GM13977 (cell line): ENCODE results near the gene SOX9.

Experiments used
- DNase-seq: peaks from one replicate; pipeline ENCODE4 v3.0.0; 2012; ENCODE audit warnings: low spot score
- in situ Hi-C: fragments of 300-500 bp; cut with MboI; formaldehyde crosslinking; loops from one replicate; pipeline ENCODE4 v1.12.0; 2022; ENCODE audit warnings: low sequenced_read_pairs, low pct_unique_long_range_greater_than_20kb, mixed read lengths, inconsistent platforms; ENCODE audit not compliant: unreplicated experiment
- TF ChIP-seq, protein P1 (sequence below): IDR thresholded peaks from 2 replicates; pipeline ENCODE4 v1.5.1; 2012; ENCODE audit warnings: mild to moderate bottlenecking, control low read depth; ENCODE audit not compliant: insufficient read depth; ENCODE audit errors: extremely low read depth, missing control alignments

Gene SOX9

DNA sequence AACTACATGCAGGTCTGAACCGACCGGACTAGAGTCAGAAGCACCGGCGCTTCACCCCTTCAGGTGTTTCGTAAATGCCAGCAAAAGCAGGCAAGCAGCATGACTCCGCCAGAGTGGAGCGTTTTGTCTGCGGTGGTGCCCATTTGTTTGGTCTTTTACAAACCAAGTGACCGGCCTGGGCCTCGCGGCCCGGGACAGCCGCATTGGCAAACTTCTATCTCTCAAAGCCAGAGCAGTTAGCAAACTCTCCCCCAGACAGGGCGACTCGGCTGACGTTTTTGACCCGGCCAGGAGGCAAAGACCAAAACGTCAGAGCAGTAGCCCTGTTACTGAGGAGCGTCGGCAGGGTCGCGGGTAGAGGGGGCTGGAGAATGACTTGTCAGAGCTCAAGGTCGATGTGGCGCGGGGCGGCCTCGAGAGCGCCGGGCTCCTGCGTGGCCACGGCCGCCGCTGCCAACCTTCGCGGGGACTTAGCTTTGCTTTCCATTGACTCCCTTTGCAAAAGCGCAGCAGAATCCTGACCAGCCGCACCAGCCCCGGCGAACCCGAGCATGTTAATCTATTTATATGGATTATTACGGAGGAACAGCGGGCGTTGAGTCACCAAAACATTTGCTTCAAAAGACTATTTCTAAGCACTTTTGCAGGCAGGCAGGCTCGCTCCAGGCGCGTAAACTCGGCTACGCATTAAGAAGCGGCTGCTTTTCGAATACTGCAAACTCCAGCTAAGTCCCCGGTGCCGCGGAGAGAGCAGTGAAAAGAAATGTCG lies 763 bp upstream of the SOX9 start:
- DNase-seq: peak; percentile 39
- TF ChIP-seq, protein P1, sequence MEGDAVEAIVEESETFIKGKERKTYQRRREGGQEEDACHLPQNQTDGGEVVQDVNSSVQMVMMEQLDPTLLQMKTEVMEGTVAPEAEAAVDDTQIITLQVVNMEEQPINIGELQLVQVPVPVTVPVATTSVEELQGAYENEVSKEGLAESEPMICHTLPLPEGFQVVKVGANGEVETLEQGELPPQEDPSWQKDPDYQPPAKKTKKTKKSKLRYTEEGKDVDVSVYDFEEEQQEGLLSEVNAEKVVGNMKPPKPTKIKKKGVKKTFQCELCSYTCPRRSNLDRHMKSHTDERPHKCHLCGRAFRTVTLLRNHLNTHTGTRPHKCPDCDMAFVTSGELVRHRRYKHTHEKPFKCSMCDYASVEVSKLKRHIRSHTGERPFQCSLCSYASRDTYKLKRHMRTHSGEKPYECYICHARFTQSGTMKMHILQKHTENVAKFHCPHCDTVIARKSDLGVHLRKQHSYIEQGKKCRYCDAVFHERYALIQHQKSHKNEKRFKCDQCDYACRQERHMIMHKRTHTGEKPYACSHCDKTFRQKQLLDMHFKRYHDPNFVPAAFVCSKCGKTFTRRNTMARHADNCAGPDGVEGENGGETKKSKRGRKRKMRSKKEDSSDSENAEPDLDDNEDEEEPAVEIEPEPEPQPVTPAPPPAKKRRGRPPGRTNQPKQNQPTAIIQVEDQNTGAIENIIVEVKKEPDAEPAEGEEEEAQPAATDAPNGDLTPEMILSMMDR: no peak
- in situ Hi-C loops: loop anchor here (25.0 kb wide), 1 partner anchor 417 kb away; no protein-coding TSS in a partner anchor

DNA sequence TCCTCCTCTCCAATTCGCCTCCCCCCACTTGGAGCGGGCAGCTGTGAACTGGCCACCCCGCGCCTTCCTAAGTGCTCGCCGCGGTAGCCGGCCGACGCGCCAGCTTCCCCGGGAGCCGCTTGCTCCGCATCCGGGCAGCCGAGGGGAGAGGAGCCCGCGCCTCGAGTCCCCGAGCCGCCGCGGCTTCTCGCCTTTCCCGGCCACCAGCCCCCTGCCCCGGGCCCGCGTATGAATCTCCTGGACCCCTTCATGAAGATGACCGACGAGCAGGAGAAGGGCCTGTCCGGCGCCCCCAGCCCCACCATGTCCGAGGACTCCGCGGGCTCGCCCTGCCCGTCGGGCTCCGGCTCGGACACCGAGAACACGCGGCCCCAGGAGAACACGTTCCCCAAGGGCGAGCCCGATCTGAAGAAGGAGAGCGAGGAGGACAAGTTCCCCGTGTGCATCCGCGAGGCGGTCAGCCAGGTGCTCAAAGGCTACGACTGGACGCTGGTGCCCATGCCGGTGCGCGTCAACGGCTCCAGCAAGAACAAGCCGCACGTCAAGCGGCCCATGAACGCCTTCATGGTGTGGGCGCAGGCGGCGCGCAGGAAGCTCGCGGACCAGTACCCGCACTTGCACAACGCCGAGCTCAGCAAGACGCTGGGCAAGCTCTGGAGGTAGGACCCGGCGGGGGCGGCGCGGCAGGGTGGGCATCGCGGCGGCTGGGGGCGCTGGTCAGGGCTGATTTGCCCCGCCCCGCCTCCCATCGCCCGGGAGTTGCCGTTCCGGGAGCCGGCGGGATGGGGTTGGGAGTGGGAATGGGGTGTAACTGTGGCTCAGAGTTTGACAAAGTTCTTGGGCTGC lies 567 bp downstream of the SOX9 start:
- TF ChIP-seq, protein P1: no peak
- in situ Hi-C loops: loop anchor here (25.0 kb wide), 1 partner anchor 416 kb away; no protein-coding TSS in a partner anchor
- DNase-seq: peak; percentile 58

DNA sequence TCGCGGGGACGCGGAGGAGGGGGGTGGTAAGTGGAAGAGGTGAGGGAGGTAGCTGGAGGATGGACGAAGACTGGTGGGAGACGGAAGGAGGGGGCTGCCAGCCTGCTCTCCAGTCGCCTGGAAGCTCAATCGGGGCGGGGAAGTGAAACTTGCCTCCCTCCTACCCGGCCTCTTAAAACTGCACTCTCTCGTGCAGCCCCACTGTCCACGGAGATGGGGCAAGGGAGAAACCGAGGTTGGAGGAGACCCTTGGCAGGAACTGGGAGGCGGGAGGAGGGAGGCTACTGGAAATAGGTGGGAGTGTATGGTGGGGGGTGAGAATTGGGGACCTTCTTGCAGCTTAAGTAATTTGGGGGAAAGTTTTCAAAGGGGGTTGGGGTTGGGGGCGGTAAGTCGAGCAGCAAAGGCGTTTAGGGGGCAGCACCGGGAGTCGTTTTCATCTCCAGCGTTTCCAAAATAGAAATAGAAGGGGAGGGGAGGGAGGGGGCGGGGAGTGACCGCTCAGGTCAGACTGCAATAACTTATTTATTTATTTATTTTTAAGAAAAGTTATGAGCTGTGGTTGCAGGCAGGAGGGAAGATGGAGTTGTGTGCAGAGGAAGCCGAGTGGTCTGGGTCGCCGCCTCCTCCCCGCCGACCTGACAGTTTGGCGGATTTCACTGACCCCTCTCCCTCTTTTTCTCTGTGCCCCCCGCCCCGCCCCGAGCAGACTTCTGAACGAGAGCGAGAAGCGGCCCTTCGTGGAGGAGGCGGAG lies 1.4 kb downstream of the SOX9 start:
- in situ Hi-C loops: loop anchor here (25.0 kb wide), 1 partner anchor 415 kb away; no protein-coding TSS in a partner anchor
- TF ChIP-seq, protein P1: no peak
- DNase-seq: peak; percentile 68

DNA sequence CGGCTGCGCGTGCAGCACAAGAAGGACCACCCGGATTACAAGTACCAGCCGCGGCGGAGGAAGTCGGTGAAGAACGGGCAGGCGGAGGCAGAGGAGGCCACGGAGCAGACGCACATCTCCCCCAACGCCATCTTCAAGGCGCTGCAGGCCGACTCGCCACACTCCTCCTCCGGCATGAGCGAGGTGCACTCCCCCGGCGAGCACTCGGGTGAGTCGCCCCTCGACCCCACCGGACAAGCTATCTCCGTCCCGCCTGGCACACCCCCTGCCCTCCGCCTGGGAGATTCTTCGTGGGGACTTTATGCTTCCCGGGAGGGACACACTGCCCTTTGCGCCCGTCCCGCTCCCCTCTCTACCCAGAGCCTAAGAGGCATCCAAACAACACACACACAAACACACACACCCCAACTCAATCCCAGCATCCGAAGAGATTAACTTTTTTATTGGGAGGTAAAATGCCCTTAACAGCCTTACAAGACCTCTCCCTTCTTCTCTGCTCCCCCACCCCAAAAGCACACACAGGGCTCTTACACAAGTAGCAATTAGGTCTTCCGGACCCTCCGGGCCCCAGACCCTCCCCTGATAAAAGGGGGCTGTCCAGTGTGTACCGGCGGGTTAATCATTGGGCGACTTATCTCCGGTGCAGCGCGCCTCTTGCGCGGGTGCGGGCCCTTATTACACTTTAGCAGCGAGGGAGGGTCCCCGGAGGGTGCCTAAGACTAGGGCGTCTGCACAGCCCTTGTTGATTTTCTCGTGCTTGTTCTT lies 2.1 kb downstream of the SOX9 start:
- in situ Hi-C loops: loop anchor here (25.0 kb wide), 1 partner anchor 414 kb away; no protein-coding TSS in a partner anchor
- peak; percentile 68 for DNase-seq
- TF ChIP-seq, protein P1: no peak

DNA sequence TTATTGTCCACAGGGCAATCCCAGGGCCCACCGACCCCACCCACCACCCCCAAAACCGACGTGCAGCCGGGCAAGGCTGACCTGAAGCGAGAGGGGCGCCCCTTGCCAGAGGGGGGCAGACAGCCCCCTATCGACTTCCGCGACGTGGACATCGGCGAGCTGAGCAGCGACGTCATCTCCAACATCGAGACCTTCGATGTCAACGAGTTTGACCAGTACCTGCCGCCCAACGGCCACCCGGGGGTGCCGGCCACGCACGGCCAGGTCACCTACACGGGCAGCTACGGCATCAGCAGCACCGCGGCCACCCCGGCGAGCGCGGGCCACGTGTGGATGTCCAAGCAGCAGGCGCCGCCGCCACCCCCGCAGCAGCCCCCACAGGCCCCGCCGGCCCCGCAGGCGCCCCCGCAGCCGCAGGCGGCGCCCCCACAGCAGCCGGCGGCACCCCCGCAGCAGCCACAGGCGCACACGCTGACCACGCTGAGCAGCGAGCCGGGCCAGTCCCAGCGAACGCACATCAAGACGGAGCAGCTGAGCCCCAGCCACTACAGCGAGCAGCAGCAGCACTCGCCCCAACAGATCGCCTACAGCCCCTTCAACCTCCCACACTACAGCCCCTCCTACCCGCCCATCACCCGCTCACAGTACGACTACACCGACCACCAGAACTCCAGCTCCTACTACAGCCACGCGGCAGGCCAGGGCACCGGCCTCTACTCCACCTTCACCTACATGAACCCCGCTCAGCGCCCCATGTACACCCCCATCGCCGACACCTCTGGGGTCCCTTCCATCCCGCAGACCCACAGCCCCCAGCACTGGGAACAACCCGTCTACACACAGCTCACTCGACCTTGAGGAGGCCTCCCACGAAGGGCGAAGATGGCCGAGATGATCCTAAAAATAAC lies 3.0 kb downstream of the SOX9 start:
- TF ChIP-seq, protein P1: no peak
- DNase-seq: peak; percentile 40
- in situ Hi-C loops: loop anchor here (25.0 kb wide), 1 partner anchor 414 kb away; no protein-coding TSS in a partner anchor
